Loucy (cell line): ENCODE results near the gene LAMP1.

Experiments
- H2AFZ ChIP-seq: fragments of 200-600 bp; sonication (generic); 2 replicates; pipeline ENCODE4 v1.6.0; 2016; ENCODE audit warnings: antibody characterized with exemption, mild to moderate bottlenecking, low read length, moderate library complexity
- H3F3A ChIP-seq: fragments of 200-600 bp; 2 replicates; pipeline ENCODE4 v1.6.0; 2016; ENCODE audit warnings: antibody characterized with exemption, low read depth, mild to moderate bottlenecking
- H3K27me3 ChIP-seq: fragments of 200-600 bp; sonication (generic); 2 replicates; pipeline ENCODE4 v1.6.1; 2014; ENCODE audit warnings: low read length, mild to moderate bottlenecking; ENCODE audit not compliant: insufficient read depth, poor library complexity, severe bottlenecking
- H3K36me3 ChIP-seq: fragments of 200-600 bp; sonication (generic); 2 replicates; pipeline ENCODE4 v1.6.1; 2016; ENCODE audit warnings: low read length; ENCODE audit not compliant: insufficient read depth
- H3K4me1 ChIP-seq: fragments of 200-600 bp; sonication (generic); 2 replicates; pipeline ENCODE4 v1.5.1; 2014; ENCODE audit warnings: low read length, mild to moderate bottlenecking; ENCODE audit not compliant: insufficient read depth, poor library complexity, severe bottlenecking
- H3K4me2 ChIP-seq: fragments of 200-600 bp; sonication (generic); 2 replicates; pipeline ENCODE4 v1.6.0; 2014; ENCODE audit warnings: antibody characterized with exemption, low read length, low read depth, mild to moderate bottlenecking; ENCODE audit not compliant: poor library complexity, severe bottlenecking
- H3K4me3 ChIP-seq: fragments of 200-600 bp; sonication (generic); 2 replicates; pipeline ENCODE4 v1.5.1; 2014; ENCODE audit warnings: low read length, mild to moderate bottlenecking, mixed read lengths; ENCODE audit not compliant: poor library complexity, severe bottlenecking
- H3K79me2 ChIP-seq: fragments of 200-600 bp; sonication (generic); 2 replicates; pipeline ENCODE4 v1.6.1; 2014; ENCODE audit warnings: low read length; ENCODE audit not compliant: insufficient read depth
- H3K9ac ChIP-seq: fragments of 200-600 bp; sonication (generic); 2 replicates; pipeline ENCODE4 v1.6.0; 2014; ENCODE audit warnings: mild to moderate bottlenecking, low read depth, low read length, moderate library complexity; ENCODE audit not compliant: poor library complexity, severe bottlenecking
- H3K9me2 ChIP-seq: fragments of 200-600 bp; sonication (generic); replicated peaks from 2 replicates; pipeline ENCODE4 v1.6.1; 2016; ENCODE audit warnings: low read depth, low read length, mixed read lengths
- H3K9me3 ChIP-seq: fragments of 200-600 bp; sonication (generic); 2 replicates; pipeline ENCODE4 v1.6.1; 2014; ENCODE audit warnings: mild to moderate bottlenecking, antibody characterized with exemption, low read length, low read depth; ENCODE audit not compliant: insufficient read depth
- H4K20me1 ChIP-seq: fragments of 200-600 bp; sonication (generic); 2 replicates; pipeline ENCODE4 v1.6.0; 2014; ENCODE audit warnings: antibody characterized with exemption, low read length, mild to moderate bottlenecking; ENCODE audit not compliant: insufficient read depth, poor library complexity, severe bottlenecking
- EZH2phosphoT487 ChIP-seq: fragments of 200-600 bp; IDR thresholded peaks from 2 replicates; pipeline ENCODE4 v1.6.1; 2018; ENCODE audit warnings: antibody characterized with exemption, mild to moderate bottlenecking, moderate library complexity, borderline replicate concordance
- TF ChIP-seq, protein P1 (sequence below): fragments of 200-600 bp; sonication (generic); conservative IDR thresholded peaks from 2 replicates; pipeline ENCODE4 v1.5.1; 2014; ENCODE audit warnings: mild to moderate bottlenecking, antibody characterized with exemption, low read length

LAMP1 gene

DNA sequence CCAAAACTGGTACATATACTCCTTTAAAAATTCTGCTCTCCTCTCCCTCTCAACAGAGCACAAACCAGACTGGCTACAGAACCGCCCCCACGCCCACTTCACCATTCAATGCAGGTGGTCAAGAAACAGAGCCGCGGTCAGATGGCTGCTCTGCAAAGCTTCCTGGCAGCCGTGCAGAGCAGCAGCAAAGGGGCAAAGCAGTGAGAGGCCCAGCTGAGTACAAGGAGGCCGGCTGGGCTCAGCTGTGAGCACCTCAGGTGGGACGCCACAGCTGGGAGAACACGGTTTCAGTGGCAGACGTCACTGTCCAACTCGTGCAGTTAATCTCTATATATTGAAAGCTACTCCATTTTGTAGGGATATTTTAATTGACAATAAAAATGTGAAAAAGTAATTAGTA, 58.6 kb downstream of the LAMP1 start:
- Histone ChIP-seq H3K9me2 (no peaks in the 10 kb centered on the region), H3K9ac (no peak overlapping the region), H3K4me2 (no peak overlapping the region), H3K9me3 (no peaks in the 10 kb centered on the region; the same call in 1 of the 2 replicates), H3K27me3 (no peaks in the 10 kb centered on the region), H3K4me1 (no peaks in the 10 kb centered on the region), H3K4me3 (no peak overlapping the region), H3K36me3 (no peaks in the 10 kb centered on the region), H4K20me1 (no peaks in the 10 kb centered on the region), H3K79me2 (no peaks in the 10 kb centered on the region), H3F3A (no peaks in the 10 kb centered on the region), H2AFZ (no peak overlapping the region)
- no peak for TF ChIP-seq EZH2phosphoT487
- TF ChIP-seq, protein P1, sequence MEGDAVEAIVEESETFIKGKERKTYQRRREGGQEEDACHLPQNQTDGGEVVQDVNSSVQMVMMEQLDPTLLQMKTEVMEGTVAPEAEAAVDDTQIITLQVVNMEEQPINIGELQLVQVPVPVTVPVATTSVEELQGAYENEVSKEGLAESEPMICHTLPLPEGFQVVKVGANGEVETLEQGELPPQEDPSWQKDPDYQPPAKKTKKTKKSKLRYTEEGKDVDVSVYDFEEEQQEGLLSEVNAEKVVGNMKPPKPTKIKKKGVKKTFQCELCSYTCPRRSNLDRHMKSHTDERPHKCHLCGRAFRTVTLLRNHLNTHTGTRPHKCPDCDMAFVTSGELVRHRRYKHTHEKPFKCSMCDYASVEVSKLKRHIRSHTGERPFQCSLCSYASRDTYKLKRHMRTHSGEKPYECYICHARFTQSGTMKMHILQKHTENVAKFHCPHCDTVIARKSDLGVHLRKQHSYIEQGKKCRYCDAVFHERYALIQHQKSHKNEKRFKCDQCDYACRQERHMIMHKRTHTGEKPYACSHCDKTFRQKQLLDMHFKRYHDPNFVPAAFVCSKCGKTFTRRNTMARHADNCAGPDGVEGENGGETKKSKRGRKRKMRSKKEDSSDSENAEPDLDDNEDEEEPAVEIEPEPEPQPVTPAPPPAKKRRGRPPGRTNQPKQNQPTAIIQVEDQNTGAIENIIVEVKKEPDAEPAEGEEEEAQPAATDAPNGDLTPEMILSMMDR: no peak

DNA sequence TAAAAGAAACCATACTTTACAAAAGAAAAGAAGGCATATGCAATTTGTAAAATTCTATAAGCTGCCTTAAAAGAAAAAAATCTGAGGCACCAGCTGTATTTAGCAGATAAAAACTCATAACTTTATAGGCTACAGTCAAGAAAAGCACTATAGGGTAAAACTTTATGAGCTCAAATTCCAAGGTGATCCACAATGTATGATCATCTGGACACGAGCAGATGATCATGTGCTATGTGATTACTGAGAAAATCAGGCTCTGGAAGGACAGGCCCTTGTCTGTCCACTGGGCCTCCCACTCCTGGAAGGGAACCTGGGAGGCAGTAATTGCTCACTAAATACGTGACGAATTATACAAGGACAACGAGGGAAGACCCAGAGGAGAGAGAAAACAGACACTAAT, 59.6 kb downstream of the LAMP1 start:
- no peaks in the 10 kb centered on the region for H4K20me1 ChIP-seq
- H3K36me3 ChIP-seq: no peaks in the 10 kb centered on the region

DNA sequence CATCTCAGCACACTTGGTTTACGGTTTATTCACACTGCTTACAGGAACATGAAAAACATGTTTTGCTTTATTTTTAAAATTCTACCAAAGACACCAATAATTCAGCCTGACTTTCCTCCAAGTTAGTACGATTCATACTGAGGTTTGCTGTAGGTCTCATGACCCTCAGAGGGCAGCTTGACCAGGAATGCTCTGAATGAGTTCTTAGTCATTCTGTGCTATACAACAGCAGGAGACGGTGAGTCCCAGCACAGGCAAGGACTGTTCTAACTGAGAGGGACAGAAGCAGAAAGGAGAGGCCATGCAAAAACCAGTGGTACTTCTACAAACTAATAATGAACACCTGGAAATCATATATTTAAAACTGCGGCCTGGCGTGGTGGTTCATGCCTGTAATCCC, 60.5 kb downstream of the LAMP1 start:
- Histone ChIP-seq H3K27me3 (no peaks in the 10 kb centered on the region), H3K9me2 (no peaks in the 10 kb centered on the region), H3F3A (no peaks in the 10 kb centered on the region), H3K9ac (no peak overlapping the region), H3K36me3 (no peaks in the 10 kb centered on the region), H4K20me1 (no peaks in the 10 kb centered on the region), H3K79me2 (no peaks in the 10 kb centered on the region), H2AFZ (no peak overlapping the region), H3K4me1 (no peaks in the 10 kb centered on the region), H3K9me3 (no peaks in the 10 kb centered on the region), H3K4me2 (no peak overlapping the region), H3K4me3 (no peak overlapping the region)
- no peak for TF ChIP-seq EZH2phosphoT487
- TF ChIP-seq, protein P1: no peak

More for the DNA sequence above, 59.6 kb downstream of the LAMP1 start:
- Histone ChIP-seq H3K79me2 (no peaks in the 10 kb centered on the region), H3K9me3 (no peaks in the 10 kb centered on the region), H3F3A (no peaks in the 10 kb centered on the region), H3K4me3 (no peak overlapping the region), H3K4me2 (no peak overlapping the region), H3K4me1 (no peaks in the 10 kb centered on the region), H3K9me2 (no peaks in the 10 kb centered on the region), H3K9ac (no peak overlapping the region), H2AFZ (no peak overlapping the region), H3K27me3 (no peaks in the 10 kb centered on the region)
- TF ChIP-seq, protein P1: no peak
- no peak for TF ChIP-seq EZH2phosphoT487
